HG03066 (cell line): ENCODE results near the gene CKS1B.

Experiments
- ATAC-seq: cut with Tn5 transposase; IDR thresholded peaks from one replicate; pipeline ENCODE4 v1.9.1; 2021; ENCODE audit warnings: low read depth; ENCODE audit not compliant: unreplicated experiment

CKS1B gene

DNA sequence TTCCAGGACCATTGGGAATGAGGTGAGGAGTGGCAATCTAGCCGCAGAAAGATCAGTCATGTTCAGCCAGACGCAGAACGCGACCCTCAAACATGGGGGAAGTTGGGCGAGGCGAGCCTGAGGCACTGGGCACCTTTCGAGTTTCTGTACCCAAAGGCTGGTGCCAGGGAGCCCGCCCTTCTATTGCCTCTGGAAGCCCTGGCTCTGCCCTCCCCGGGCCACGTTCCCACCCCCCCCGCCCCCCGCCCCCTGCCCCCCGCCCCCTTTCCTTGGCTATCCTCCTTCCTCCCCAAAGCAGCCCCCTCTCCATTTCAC, 25.9 kb downstream of the CKS1B start:
- no peak for ATAC-seq

DNA sequence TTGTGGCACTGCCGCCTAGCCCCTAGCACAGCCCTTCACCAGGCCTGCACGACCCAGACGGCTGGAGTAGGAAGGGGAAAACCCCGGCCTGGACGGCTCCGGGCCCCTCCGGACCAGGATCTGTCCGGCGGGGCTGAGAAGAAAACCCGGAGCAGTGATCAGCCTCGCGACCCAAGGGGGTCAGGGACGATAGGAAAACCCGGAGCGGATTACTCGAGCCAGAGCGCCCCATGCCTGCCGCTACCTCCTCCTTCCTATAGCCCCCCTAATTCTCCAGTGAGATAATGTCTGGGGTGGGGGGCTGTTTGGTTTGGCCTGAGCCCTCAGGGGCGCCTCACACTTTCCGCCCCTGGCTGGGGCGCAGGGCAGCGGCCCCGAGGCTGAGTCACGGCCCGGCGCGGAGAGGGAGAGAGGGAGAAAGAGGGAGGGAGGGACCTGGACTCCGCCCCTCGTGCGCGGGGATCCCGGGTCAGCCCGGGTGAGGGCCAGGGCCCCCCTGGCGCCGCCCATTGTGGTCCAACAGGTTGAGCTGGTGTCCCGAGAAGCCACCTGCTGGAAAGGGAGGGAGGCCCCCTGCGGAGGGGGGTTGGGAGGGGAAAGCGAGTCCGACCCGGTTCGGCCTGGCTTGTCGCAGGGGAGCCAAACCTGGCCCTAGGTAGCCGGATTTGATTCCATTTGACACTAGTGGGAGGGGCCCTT, 26.4 kb downstream of the CKS1B start:
- ATAC-seq = peak; percentile 38

DNA sequence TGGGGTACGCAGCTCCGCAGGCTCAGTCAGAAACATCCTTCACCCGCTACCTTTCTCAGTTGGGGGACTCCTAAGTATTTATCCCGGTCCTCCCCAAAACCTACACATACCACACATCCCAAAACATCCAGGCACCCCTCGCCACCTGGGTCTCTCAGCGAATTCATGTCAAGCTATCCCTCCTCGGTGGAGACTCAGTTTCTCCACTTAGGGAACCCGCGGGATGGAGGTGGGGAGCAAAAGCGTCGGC, 26.9 kb downstream of the CKS1B start:
- no peak for ATAC-seq

DNA sequence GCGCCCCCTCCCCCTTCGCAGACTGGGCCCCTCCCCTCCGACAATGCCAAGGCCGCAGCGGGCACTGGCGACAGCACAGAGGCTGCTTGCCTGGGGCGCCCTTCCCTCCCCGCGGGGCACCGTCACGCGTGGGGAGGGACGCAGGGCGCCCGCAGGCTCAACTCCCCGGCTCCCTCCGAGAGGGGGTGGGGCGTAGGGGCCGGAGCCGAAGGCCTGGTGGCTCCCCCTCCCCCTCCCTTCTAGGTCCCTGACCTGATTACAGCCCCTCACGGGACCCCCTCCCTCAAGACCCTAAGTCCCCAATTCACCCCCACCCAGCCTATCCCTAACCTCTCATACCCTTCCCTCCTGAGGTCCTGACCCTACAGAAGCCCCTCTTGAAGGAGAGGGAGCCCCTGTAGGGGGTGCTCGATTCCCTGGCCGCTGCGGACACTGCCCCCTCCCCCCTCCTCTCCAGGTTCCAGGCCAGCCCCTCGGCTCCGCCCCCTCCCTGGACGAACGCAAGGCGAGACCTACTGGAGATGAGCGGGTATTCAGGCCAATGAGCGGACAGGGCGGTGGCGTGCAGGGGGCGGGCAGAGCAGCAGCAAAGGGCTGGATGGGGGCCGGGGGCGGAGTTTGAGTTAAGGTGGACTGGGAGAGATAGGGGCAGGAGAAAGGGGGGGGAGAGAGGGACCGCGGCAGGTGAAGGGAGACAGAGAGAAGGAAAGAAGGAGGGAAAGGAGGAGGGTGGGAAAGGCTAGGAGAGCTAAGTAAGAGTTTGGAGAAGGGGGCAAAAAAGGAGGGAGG, 27.4 kb downstream of the CKS1B start:
- peak; percentile 46 for ATAC-seq

- no peak for ATAC-seq
Measured at GRCh38 chr1:155002464-155003226, 28.2 kb downstream of the CKS1B start, which contains the start of gene ZBTB7B. Gene ZBTB7B, plus strand, starts transcription at chr1:155002802. Its CDS starts 11,859 bp downstream, at chr1:155014661.

GRCh38 chr1:155003227-155003765, 28.8 kb downstream of the CKS1B start:
- no peak for ATAC-seq

DNA sequence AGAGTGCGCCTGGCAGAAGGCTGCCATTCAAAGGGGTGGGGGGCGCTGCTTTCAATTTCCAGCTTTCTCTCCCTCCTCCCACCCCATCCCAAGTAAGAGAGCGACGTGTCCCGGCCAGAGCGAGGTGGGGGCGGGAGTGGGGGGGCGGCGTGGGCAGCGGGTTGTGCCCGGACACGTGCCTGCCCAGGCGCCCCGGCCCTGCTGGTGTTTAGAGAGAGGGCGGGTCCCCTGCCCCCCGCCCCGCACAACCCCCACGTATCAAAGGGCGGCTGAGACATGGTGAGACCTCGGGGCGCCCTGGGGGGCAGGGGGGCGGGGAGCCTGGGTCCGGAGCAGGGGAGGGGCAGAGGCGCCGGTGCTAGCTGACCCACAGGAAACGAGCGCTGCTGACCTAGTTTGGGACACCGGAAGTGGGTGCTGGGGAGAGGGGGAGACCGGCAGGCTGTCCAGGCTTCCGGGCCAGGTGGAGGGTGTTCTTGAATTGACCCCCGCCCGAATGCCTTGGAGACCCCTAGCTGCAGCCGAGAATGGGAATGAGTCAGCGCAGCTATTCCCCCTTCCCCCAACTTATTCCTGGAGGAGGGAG, 29.4 kb downstream of the CKS1B start:
- no peak for ATAC-seq

GRCh38 chr1:155004352-155005075, 30.0 kb downstream of the CKS1B start:
- ATAC-seq = no peak

GRCh38 chr1:155005076-155006011, 30.9 kb downstream of the CKS1B start:
- no peak for ATAC-seq

- no peak for ATAC-seq
Measured at GRCh38 chr1:155006601-155007101, 32.2 kb downstream of the CKS1B start.

- ATAC-seq = no peak
Measured at GRCh38 chr1:155007251-155007828, 32.9 kb downstream of the CKS1B start.

GRCh38 chr1:155008015-155008941, 33.8 kb downstream of the CKS1B start:
- no peak for ATAC-seq

DNA sequence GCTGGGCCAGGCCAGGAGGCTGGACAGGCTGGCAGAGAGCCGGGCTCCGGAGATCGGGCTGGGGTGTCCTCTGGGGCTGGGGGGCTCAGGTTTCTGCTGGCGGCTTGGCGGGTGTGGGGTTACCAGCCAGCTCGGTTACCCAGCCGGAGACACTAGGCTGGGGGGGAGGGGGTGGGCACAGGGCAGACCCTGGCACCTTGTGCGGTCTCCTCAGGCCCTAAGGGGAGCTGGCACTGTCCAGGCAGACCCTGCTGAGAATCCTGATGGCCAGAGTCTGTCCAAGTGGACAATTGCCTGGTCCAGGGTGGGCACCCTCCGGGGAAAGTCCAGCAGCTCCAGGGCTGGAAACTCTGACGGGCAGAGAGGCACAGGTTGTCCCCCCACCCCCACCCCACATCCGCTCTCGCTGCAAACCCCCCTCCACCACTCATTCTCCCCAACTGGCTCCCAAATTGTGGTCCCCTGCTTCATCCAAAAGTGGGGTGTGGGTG, 34.8 kb downstream of the CKS1B start:
- ATAC-seq = no peak

DNA sequence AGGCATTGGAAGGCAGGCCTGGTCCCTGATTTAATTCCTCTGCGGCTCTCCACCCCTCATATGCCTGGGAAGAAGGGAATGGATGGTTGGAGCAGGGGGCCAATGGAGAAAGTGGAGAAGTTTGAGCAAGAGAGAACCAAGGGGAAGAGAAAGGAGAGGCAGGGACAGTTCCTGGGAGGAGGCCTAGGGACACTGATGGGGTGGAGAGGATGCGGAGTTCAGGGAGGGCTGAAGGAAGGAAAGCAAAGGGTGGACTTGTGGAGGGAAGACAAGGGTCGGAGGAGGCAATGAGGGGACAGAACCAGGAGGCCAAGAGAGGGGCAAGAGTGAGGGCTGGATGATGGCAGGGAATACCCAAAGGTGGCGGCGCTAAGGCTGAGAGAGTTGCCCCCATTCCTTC, 35.3 kb downstream of the CKS1B start:
- ATAC-seq = no peak

DNA sequence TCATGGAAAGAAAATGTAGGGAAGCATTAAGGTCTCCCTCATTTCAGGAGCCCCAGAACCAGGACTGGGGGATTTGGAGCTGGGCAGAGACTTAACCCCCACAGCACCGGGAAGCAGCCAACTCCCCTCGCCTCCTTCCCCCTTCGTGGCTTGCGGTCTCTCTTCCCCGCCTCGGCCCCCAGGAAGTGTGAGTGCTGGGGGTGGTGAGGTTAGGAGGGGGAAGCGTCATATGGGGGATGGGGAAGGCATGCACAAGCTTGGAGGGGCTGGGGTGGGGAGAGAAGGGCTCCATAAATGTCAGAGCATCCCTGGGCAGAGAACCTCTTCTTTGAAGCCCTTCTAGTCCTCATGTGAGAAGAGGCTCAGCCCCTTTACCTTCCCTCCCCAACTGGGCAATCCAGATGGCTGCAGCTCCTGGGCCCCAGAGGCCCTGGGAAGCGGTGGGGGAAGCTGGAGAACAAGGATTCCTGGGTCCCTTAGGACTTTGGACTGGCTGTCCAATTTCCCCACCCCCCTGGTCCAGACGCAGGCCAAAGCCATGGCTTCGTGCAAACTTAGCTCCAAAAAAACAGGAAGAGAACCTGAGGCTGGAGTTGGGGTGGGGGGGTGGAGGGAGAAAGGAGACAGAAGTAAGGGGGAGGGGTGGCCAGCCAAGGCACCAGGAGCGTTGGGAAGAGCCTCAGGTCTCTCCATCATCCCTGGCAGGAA, 35.9 kb downstream of the CKS1B start:
- no peak for ATAC-seq

GRCh38 chr1:155011004-155011416, 36.5 kb downstream of the CKS1B start:
- no peak for ATAC-seq

DNA sequence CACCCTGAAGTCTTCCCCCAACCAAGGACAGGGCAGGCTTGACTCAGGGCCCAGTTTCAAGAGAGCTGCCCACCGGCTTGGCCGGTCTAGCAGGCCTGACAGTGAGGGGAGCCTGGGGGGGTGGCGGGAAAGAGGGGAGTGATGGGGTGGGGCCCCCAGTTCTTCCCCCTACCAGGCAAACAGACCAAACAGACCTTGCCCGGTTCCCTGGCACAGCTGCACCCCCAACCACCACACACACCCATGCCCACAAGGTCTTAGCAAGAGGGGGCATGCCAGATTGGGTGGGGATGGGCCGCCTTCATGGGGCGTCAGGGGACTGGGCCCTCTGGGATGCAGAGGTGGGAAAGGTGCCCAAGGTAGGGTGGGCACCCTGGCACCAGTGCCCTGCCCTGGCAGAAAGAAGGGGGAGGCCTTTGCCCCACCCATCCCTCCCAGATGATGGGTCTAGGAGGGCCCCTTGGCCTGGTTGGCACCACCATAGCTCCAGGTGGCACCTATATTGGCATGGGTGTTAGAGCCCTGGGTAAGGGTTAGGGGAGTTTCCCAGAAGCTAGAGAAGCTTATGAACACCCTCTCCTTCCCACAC, 37.0 kb downstream of the CKS1B start:
- ATAC-seq = no peak
